ENCODE results near the gene AMBRA1.
A peak's percentile ranks its signal among the peaks of the same experiment; 100 is the strongest.

GRCh38 chr11:46391578-46392420 lies 202.0 kb downstream of the AMBRA1 start, which contains the start of gene CHRM4:
- TF ChIP-seq CTCF (IDR thresholded peaks at IDR 0.05) (peak in 1 of 6 experiments; percentile 3), POLR2A (IDR thresholded peaks at IDR 0.05) (no peak)
